SK-N-DZ (cell line): ENCODE measurements around the gene ZSWIM4. TPM values are rescaled to one million over a fixed set of nuclear protein-coding genes. Genes with fewer than 3 reads are reported as not detected.
"Not testable (repeated sequence)": the region's sequence is repeated elsewhere in the genome, so short reads cannot be mapped to it uniquely, and the experiment has no call there.

ENCODE experiments used
- DNase-seq: peaks from one replicate; pipeline ENCODE4 v3.0.0-alpha.2; 2015; ENCODE audit warnings: low spot score
- polyA plus RNA-seq, 2 experiments: library from polyadenylated mRNA; depleted of rRNA; stranded (reverse); fragments of >200 nt; gene quantifications; 2 replicates each; pipeline ENCODE4 v1.2.3, GENCODE V29; 2014

The ZSWIM4 gene
- polyA plus RNA-seq (2014; cell fraction: cytosol; rRNA removed) = 6.1 and 6.4 TPM in 2 replicates
- 4.0 and 11.4 TPM in 2 replicates for polyA plus RNA-seq (2014; cell fraction: nucleus; rRNA removed)

DNA sequence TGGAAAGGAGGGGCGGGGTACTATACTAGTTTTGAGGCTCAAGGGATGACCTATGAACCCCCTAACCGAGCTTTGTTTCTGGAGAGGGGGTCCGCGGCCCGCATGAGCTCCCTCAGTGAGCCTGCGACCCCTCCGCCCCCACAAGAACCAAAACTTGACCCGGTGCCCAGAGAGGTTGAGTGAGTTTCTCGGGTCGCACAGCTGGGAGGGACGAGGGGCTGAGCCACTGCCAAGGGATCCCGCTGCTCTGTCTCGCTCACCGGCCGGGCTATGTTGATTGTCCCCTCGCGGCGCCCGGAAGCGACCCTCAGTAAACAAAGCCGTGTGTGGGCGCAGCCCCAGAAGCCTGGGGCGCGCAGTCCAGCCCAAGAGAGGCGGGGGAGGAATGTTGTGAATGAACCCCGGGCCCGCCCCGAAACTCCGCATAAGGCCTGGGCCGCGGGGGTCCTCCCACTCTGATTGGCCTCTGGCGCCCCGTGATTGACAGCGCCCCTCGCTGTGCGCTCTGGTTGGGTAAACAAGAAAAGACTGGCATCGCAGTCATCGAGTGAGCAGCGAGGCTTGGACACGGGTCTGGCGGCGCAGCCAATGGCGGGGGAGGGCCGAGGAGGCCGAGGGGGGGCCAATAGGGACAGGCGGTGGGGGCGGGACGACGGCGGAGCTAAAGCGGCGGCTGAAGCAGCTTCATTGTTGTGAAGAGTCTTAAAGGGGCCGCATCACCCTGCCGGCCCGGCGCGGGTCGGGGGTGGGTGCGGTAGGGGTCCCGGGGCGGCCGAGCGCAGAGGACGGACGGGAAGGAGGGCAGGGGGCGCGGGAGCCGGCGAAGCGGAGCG, at the start of gene ZSWIM4:
Gene ZSWIM4 (plus strand): TSS at position 687 of the 833 bp plus-strand sequence. CDS start 206 bp downstream, outside the sequence.
- peak; percentile 98 for DNase-seq

GRCh38 chr19:13747098-13747453, 48.2 kb upstream of the ZSWIM4 start:
- peak; percentile 20 for DNase-seq

DNA sequence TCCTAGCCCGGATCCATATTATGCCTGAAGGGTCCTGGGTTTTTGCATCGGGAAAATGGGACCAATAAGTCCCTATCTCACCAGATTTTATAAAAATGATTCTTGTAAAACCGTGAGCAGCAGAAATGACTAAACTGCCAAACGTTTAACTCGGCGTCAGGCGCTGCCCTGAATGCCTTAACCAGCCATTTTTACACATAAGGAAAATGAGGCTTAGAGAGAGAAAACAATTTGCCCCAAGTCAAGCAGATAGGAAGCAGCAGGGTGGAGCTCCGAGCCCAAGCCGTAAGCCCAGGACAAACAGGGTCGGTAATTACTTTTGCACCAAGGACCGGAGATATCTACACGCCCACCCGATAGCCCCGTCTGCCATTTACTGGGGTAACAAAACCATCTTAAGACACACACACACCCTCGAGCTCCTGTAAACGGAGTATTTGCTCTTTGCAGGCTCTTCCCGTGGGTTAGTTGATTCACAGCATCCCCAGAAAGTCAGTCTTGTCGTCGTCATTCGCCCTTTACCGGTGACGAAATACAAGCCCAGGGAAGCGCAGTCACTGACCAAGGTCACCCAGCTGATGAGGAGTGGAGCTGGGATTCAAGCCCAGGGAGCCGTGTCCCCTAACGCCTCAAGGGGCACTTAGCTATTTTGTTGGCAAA, 46.9 kb upstream of the ZSWIM4 start:
- DNase-seq = no peak

DNA sequence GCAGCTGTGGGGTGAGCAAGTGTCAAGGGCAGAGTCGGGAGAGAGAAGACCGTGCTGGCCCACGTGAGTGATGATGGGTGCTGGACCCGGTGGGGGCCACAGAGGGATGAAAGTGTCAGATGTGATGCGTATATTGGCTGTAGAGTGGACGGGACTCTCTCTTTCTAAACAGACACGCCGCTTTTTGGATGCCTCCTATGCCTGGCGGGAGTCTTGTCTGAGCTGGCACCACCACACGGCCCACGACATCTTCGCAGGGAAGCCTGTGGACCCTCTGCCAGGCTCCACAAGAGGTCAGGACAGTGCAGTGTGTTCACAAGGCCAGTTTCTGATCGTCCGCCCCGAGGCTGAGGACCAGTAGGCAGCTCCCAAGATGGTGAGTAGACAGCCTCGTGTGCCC, 43.8 kb upstream of the ZSWIM4 start:
- no peak for DNase-seq

DNA sequence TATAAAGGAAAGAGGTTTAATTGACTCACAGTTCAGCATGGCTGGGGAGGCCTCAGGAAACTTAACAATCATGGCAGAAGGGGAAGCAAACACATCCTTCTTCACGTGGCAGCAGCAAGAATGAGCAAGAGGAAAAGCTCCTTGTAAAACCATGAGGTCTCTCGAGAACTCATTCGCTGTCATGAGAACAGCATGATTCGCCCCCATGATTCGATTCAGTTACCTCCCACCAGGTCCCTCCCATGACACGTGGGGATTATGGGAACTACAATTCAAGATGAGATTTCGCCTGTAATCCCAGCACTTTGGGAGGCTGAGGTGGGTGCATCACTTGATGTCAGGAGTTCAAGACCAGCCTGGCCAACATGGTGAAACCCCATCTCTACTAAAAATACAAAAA, 41.6 kb upstream of the ZSWIM4 start:
- not testable (repeated sequence) for DNase-seq

GRCh38 chr19:13756210-13756609, 39.0 kb upstream of the ZSWIM4 start:
- no peak for DNase-seq

DNA sequence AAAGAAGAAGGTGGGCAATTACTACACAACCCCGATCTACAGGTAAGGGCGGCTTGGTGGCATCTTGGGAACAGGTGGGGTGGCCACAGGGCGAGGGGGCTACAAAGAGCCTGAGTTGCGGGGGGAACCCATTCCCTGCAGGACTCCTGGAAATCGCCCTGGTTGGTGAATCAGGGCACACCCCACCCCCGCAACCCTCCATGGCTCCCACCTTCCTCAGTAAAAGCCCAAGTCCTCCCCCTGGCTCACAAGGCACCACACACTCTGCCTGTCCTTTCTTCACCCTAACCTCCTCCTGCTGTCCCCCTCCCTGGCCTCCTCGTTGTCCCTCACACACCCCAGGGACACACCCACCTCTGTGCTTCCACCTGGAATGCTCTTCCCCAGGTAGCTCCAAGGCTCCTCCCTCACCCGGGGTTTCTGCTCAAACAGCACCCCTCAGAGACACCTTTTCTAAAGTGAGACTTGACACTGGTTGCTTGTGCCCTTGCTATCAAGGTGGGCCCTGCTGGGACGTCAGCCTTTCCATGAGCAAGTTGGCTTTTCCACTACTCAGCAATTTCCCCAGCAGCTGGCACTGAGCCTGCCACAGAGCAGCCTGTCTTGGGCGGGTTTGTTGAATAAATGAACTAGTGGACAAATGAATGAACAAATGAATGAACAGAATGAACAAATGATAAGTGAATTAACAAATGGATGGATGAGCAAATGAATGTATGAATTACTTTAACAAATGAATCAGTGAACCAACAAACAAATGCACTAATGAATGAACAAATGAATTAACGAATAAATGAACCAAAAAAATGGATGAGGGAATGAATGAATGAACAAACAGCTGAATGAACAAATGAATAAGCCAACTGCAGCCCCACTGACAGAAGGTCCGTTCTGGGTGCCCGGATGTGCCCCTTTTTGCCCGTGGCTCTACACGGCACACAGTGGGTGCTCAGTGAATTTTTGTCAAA, 37.2 kb upstream of the ZSWIM4 start:
- no peak for DNase-seq

DNA sequence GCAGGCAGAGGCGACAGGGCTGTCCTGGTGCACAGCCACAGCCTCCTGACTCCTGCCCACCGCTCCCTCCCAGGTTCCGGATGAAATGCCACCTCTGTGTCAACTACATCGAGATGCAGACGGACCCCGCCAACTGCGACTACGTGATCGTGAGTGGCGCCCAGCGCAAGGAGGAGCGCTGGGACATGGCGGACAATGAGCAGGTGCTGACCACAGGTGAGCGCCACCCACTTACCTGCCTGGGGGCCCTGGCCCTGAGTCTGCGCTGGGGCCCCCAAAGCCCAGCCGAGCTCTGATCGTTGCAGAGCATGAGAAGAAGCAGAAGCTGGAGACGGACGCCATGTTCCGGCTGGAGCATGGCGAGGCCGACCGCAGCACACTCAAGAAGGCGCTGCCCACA, 36.4 kb upstream of the ZSWIM4 start:
- DNase-seq = no peak

DNA sequence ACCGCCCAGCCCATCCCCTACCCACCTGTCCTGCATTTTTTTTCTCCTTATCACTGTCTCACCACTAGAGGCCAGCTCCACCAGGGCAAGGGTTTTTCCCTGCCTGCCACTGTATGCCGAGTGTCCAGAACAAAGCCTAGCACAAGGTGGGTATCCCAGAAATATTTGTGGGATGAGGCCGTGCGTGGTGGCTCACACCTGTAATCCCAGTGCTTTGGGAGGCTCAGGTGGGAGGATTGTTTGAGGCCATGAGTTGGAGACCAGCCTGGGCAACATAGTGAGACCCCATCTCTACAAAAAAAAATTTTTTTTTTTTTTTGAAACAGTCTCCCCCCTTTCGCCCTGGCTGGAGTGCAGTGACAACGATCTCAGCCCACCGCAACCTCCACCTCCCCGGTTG, 33.8 kb upstream of the ZSWIM4 start:
- DNase-seq = no peak

GRCh38 chr19:13762635-13763235, 32.5 kb upstream of the ZSWIM4 start:
- no peak for DNase-seq

- DNase-seq = no peak
Observed at GRCh38 chr19:13763265-13763664, 32.0 kb upstream of the ZSWIM4 start.

DNA sequence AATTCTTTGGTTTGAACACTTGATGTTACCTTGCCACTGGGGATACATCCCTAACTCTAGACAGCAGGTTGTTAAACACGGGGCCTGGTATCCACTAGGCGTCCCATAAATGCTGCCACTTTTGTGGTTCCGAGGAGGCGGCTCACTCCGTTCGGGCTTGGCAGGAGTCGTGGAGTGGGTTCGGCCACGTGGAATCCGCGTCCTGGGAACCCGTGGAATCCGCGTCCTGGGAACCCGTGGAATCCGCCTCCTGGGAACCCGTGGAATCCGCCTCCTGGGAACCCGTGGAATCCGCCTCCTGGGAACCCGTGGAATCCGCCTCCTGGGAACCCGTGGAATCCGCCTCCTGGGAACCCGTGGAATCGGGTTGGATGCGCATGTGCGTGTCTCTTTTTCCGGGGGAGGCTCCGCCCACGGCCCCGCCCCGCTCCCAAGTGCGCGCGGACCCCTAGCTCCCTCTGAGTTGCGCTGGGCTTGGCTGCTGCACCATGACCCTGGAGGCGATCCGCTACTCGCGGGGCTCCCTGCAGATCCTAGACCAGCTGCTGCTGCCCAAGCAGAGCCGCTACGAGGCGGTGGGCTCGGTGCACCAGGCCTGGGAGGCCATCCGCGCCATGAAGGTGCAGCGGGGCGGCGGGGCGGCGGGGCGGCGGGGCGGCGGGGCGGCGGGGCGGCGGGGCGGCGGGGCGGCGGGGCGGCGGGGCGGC, 31.0 kb upstream of the ZSWIM4 start, which contains the start of gene MRI1:
Gene MRI1 (plus strand): TSS at position 422 of the 707 bp plus-strand sequence. CDS start 67 bp downstream, at position 489.
- peak; percentile 71 for DNase-seq

- DNase-seq = no peak
Observed at GRCh38 chr19:13764821-13765394, 30.3 kb upstream of the ZSWIM4 start.

GRCh38 chr19:13765395-13766094, 29.7 kb upstream of the ZSWIM4 start:
- DNase-seq = no peak

DNA sequence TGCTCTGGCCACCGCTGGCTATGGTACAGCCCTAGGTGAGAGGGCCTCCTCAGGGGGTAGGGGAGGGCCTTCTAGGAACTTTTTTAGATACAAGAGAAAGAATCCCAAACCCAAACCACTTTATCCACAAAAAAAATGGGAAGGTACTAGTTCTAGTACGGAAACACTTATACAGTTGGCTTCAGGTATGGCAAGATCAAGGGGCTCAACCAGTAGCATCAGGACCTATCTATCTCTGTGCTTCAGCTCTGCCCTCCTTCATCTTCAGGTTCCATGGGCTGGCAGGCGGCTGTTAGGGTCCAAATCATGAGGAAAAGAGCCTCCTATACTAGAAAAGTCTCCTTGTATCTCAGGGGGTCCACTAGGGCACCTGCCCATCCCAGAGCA, 29.2 kb upstream of the ZSWIM4 start:
- DNase-seq = no peak

- DNase-seq = no peak
Observed at GRCh38 chr19:13768510-13768909, 26.7 kb upstream of the ZSWIM4 start.

DNA sequence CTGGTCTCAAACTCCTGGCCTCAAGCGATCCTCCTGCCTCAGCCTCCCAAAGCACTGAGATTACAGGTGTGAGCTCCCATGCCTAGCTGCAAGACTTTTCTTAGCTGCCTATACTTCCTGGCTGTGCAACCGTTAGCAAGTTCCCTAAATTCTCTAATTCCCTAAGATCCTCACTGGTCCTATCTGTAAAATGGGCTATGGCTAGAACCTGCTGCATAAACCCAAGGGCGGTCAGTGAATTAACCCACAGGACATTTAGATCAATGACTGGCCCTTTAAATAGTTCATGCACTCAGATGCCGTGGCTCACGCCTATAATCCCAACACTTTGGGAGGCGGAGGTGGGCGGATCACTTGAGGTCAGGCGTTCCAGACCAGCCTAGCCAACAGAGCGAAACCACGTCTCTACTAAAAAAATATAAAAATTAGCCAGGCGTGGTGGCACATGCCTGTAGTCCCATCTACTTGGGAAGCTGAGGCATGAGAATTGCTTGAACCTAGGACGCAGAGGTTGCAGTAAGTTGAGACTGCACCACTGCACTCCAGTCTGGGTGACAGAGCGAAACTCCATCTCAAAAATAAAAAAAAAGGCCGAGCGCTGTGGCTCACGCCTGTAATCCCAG, 25.1 kb upstream of the ZSWIM4 start:
- DNase-seq = no peak

DNA sequence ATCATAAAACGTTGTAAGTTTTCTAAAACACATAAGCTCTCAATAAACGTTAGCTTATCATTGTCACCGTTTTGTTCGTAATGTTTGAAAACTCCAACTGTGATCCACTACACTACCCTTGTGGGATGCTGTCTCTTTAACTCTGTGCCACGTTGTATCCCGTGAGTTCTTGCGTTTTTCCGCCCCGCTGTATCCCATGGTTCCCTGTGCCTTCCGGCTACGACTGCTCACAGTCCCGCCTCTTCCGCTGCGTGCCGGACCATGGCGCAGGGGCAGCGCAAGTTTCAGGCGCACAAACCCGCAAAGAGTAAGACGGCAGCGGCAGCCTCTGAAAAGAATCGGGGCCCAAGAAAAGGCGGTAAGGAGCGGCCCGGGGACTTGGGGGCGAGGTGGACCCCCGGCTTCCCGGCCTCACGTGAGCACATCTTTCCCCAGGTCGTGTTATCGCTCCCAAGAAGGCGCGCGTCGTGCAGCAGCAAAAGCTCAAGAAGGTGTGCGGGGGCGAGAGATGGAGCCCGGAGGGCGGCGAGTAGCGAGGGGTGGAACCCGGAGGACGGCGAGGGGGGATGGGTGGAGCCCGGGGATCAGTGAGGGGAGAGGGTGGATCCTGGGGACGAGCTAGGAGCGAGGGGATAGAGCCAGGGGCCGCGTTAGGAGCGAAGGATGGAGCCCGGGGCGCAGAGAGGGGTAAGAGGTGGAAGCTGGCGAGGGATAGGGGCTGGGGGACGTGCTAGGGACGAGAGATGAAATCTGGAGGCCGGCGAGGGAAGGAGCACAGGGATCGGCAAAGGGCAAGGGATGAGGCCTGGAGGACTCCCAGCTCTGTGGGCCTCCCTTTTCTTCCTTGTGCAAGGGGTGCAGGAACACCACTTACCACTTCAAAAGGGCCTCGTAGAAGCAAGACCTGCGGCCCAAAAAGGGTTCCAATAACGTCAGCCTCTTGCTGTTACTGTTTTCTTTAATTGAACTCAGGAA, 20.7 kb upstream of the ZSWIM4 start, which contains the start of gene C19orf53:
Gene C19orf53 (plus strand): TSS at position 240 of the 975 bp plus-strand sequence. CDS start 22 bp downstream, at position 262.
- DNase-seq = peak; percentile 83
